T-helper 2 cell (primary cell): Measurements from ENCODE around the gene DOC2B.
"Not testable (repeated sequence)": the region's sequence is repeated elsewhere in the genome, so short reads cannot be mapped to it uniquely, and the experiment has no call there.

Experiments
- DNase-seq, 5 experiments: peaks; one replicate each; pipeline versions ENCODE4 v3.0.0 to v3.0.0-alpha.2; 2012 to 2022

The DOC2B gene

GRCh38 chr17:143785-144281 lies 37.6 kb downstream of the DOC2B start:
- peak; percentile 65 to 82 (median 74) for DNase-seq

GRCh38 chr17:142876-143784 lies 38.3 kb downstream of the DOC2B start:
- no peak for DNase-seq

- DNase-seq: peak in 1 of 5 experiments; percentile 61
Observed at GRCh38 chr17:142102-142661, 39.3 kb downstream of the DOC2B start.

- not testable (repeated sequence) for DNase-seq
Observed at GRCh38 chr17:139401-140205, 41.8 kb downstream of the DOC2B start.

GRCh38 chr17:137166-137807 lies 44.2 kb downstream of the DOC2B start, which contains the start of gene SCGB1C2:
Gene SCGB1C2, plus strand, starts transcription at chr17:137569. Its CDS starts 22 bp downstream, at chr17:137591.
- DNase-seq: not testable (repeated sequence)

GRCh38 chr17:136531-136930 lies 44.9 kb downstream of the DOC2B start:
- DNase-seq: peak in 4 of 5 experiments; percentile 45 to 69 (median 63)

GRCh38 chr17:135895-136294 lies 45.6 kb downstream of the DOC2B start:
- DNase-seq: not testable (repeated sequence)

- not testable (repeated sequence) for DNase-seq
Observed at GRCh38 chr17:135022-135421, 46.4 kb downstream of the DOC2B start.

- peak in 1 of 5 experiments; percentile 32 for DNase-seq
Observed at GRCh38 chr17:134332-134785, 47.1 kb downstream of the DOC2B start.

GRCh38 chr17:133932-134331 lies 47.5 kb downstream of the DOC2B start:
- not testable (repeated sequence) for DNase-seq

- peak in 2 of 5 experiments; percentile 54 to 55 for DNase-seq
Observed at GRCh38 chr17:118339-118917, 63.0 kb downstream of the DOC2B start.

GRCh38 chr17:113111-113510 lies 68.3 kb downstream of the DOC2B start:
- not testable (repeated sequence) for DNase-seq
